ENCODE data around the gene TXK.

TXK gene

GRCh38 chr4:48022192-48022799, 111.8 kb downstream of the TXK start:
- Mint-ChIP-seq H3K27ac (no peak overlapping the region), H3K4me3 (no peak overlapping the region), H3K9me3 (no peaks in the 10 kb centered on the region), H3K27me3 (ENCODE audit: low read depth) (peaks cover 32% of the 10 kb centered on the region), H3K4me1 (ENCODE audit: low read depth) (peaks cover 3% of the 10 kb centered on the region), H3K36me3 (ENCODE audit: low read depth) (peaks cover 3% of the 10 kb centered on the region)

DNA sequence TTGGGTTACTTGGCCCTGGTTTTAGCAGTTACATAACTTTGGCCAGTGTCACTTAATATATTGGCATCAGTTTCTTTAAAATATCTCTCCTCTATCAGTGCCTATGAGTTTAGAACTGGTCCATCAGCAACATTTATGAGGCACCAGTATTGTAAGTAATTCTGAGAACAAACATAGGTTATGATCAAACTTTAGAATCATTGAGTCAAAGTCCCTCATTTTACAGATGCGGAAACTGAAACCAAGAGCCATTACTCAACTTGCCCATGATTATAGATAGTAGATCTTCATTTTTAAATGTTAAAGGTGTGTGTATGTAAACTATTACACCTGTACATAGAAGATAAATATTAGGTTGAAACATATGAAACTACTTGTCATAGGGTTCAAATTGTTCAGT, 113.0 kb downstream of the TXK start:
- Mint-ChIP-seq H3K9me3 (no peaks in the 10 kb centered on the region), H3K4me1 (ENCODE audit: low read depth) (peaks cover 7% of the 10 kb centered on the region), H3K36me3 (ENCODE audit: low read depth) (peaks cover 3% of the 10 kb centered on the region), H3K4me3 (no peak overlapping the region), H3K27ac (no peak overlapping the region), H3K27me3 (ENCODE audit: low read depth) (peaks cover 34% of the 10 kb centered on the region)

- no peaks in the 10 kb centered on the region for H3K9me3 Mint-ChIP-seq
- H3K27ac Mint-ChIP-seq = no peak overlapping the region
- peaks cover 46% of the 10 kb centered on the region for H3K27me3 Mint-ChIP-seq (ENCODE audit: low read depth)
- H3K36me3 Mint-ChIP-seq (ENCODE audit: low read depth) = no peaks in the 10 kb centered on the region
- H3K4me1 Mint-ChIP-seq (ENCODE audit: low read depth) = peaks cover 11% of the 10 kb centered on the region
- no peak overlapping the region for H3K4me3 Mint-ChIP-seq
Observed at GRCh38 chr4:48018112-48018511, 115.9 kb downstream of the TXK start.

DNA sequence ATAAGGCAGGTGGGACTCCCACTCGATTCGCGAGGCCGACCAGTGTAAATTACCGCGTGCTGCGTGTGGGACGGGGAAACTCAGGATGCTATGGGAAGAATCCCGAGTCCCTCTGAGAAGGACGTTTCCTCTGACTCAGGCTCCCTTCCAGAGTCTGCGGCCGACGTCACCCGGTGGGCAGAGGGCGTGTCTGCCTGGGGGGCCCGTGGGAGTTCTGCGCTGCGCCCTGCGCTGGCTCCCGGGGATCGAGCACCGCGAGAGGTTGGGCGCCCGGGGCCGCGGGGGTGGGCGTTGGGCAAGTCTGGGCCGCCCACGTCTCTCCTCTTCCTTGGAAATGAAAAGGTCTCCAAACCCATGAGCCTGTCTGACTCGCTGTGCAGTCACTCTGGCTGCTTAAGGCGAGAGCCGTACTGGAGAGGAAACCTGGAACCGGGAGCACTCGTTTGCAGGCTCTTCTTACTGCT, 116.9 kb downstream of the TXK start:
- peak overlapping the region; percentile 41 for H3K4me3 Mint-ChIP-seq
- H3K36me3 Mint-ChIP-seq (ENCODE audit: low read depth) = no peaks in the 10 kb centered on the region
- no peak overlapping the region for H3K27ac Mint-ChIP-seq
- H3K4me1 Mint-ChIP-seq (ENCODE audit: low read depth) = peaks cover 11% of the 10 kb centered on the region
- peaks cover 45% of the 10 kb centered on the region for H3K27me3 Mint-ChIP-seq (ENCODE audit: low read depth)
- H3K9me3 Mint-ChIP-seq = no peaks in the 10 kb centered on the region

Measured in T-helper 1 cell treated with Interleukin-12 subunit alpha and Interleukin-12 subunit beta and Interleukin-4 antibody, amounts not matched to agents 30 μg/mL and 1 μg/mL, for 36 hours (primary cell).